HG03342 (cell line): ENCODE measurements around the gene TPCN2.
"Not testable (repeated sequence)": the region's sequence is repeated elsewhere in the genome, so short reads cannot be mapped to it uniquely, and the experiment has no call there.

ENCODE experiments used
- ATAC-seq: cut with Tn5 transposase; IDR thresholded peaks from one replicate; pipeline ENCODE4 v1.9.1; 2021; ENCODE audit warnings: mild to moderate bottlenecking, moderate library complexity; ENCODE audit not compliant: unreplicated experiment

Gene TPCN2

DNA sequence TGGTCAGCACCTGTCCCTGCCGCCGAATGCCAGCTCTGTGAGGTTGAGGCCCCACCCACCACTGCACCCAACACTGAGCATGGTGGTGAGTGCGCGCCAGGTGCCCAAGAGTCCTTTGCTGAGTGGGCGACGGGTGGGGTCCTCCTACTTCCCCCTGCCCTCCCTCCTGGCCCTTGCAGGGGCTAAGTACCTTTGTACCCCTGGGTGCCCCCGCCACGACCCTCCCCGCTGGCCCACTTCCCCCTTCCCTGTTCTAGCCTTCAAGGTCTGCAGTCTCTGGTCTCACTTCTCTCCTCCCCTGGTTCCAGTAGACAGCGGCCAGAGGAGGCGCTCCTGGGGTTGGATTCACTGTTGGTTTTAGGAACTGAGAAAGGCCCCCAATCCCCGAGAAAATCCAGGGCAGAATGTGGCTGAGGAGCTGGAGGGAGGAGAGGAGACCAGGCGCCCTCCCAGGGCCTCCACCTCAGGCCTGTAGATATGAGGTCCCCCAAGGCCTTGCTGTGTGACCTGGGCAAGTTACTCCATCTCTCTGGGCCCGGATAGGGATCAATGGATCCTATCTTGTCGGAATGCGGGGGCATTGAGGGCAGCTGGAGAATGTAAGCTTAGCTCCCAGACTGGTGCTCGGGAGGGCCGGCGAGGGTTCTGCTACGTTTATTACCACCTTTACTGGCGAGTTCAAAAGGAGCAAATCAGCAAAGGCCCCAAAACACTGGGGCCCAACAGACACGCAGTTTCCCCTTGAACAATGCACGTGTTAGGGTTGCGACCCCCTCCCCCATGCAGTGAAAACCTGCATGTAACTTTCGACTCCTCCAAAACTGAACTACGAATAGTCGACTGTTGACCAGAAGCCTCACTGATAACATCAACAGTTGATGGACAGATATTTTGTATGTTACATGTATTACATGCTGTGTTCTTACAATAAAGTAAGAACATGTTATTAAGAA, 75.1 kb downstream of the TPCN2 start:
- ATAC-seq: no peak

GRCh38 chr11:69125861-69126260, 77.1 kb downstream of the TPCN2 start:
- ATAC-seq: no peak

- no peak for ATAC-seq
Observed at GRCh38 chr11:69126286-69126685, 77.6 kb downstream of the TPCN2 start.

DNA sequence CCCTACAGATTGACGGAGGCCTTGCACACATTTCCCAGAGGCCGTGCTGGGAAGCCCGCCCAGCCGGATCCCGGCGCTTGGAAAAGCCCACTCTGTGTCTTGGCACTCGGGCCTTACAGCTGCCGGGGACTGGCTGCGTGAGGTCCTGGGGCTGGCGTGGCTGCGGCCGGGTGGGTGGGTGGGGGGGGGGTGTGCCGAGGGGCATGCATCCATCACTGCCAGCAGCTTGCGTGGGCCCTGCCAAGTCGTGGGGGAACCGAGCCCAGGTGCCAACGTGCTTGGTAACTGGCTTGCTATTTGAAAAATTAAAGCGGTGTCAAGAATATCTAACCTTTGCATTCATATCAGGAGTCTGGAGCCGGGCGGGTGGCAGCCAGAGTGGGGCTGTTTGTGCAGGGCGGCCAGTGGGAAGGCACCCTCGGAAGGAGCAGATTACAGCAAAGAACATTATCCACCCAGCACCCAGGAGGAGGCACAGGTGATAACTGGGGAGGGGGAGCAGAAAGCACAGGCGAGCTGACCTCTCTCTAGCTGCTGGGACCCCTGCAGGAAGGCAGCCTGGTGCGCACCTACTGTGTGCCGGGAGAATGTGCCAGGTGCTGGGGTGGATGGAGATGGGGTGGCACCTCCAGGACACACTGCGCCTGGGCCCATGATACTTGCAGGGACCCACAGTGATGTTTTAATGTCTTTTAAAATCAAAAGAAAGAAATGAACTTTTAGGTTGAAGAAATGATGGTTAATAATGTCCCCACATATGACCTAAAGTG, 78.5 kb downstream of the TPCN2 start:
- ATAC-seq: no peak

GRCh38 chr11:69127884-69128283, 79.2 kb downstream of the TPCN2 start:
- no peak for ATAC-seq

- ATAC-seq: no peak
Observed at GRCh38 chr11:69129053-69129452, 80.3 kb downstream of the TPCN2 start.

DNA sequence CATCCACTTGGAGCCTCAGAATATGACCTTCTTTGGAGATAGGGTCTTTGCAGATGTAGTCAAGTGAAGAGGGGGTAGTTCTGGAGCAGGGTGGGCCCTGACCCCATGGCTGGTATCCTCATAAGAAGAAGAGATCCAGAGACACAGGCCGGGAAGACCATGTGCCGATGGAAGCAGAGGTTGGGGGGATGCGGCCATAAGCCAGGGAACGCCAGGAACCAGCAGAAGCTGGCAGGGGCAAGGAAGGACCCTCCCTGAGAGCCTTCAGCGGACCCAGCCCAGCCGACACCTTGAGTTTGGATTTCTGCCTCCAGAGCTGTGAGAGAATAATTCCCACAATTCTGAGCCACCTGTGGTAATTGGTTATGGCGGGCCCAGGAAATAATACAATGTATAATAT, 80.9 kb downstream of the TPCN2 start:
- no peak for ATAC-seq

DNA sequence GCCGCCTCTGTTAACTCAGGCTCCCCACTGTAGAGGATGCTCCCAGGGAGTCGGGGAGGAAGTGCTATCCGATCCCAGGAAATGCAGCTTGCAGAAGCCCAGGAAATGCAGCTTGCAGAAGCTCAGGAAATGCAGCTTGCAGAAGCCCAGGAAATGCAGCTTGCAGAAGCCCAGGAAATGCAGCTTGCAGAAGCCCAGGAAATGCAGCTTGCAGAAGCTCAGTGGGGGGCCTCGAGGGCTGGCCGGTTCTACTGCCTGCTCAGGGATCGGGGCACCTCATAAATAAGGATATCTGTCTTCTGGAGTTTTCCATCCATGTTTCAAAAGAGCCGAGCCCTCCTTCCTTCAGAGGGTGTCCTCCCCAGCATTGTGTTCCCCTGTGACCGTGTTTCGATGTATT, 81.9 kb downstream of the TPCN2 start:
- ATAC-seq: no peak

DNA sequence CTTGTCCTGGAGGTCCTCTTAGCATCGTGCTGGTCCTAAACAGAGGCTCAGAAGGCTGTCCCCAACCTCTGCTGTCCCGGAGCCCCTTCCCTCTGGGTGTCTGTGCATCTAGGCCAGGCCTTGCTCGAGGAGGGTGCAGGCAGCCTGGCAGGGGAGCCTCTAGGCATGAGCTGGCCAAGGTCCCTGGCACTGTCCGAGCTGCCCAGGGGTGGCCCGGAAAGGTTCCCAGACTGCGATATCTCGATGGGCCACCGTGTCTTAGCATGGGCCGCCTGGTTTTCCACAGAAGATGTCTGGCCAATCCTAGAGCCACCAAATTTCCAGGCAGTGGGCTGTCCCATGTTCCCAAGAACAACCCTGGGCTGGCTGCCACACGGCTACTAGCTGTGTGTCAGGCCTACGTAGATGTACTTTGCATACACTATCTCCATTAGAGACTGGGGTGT, 82.4 kb downstream of the TPCN2 start:
- no peak for ATAC-seq

DNA sequence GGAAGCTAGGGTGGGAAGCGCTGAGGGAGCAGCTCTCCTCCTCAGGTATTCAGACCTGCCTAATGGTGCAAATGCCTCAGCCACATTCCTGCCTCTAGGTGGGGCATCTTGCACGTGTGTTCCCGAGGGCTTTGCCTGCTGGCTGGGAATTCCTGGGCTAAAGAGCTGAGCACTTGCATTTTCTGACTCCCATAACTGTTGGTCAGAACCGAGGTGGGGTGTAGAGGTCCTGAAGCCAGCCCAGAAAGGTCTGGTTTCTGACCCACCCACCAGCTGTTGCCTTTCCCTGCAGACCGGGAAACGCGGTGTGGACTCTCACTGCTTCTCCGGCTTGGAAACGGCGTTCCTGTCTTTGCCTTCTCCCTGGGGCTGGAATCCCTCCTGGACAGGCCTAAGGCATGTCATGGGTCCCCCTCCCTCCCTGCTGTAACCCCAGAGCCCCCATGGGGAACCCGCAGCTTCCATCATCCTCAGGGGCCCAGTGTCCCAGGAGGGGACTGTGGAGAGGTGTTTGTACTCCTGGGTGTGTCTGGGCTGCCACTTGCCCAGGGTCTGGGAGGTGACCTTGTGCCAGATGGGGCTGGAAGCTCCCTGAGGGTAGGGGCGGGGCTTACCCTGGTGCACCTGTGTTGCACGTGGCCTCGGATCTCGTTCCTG, 83.0 kb downstream of the TPCN2 start:
- ATAC-seq: no peak

DNA sequence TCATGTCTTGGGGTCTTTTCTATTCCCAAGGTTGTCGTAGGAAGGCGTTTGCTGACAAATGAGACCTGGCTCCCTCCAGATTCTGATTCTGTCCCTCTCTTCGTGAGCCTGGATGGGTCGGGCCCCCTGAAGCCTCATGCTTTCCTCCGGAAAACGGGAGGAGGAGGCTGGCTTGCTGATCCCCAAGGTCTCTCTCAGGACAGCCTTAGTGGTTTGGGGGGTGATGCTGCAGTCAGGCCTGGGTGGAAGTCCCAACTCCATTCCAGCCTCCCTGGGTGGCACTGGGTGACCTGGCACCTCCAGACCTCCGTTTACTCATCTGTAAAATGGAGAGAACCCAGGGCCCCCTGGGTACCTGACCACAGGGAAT, 83.6 kb downstream of the TPCN2 start:
- ATAC-seq: no peak

GRCh38 chr11:69133251-69133650, 84.5 kb downstream of the TPCN2 start:
- ATAC-seq: no peak

DNA sequence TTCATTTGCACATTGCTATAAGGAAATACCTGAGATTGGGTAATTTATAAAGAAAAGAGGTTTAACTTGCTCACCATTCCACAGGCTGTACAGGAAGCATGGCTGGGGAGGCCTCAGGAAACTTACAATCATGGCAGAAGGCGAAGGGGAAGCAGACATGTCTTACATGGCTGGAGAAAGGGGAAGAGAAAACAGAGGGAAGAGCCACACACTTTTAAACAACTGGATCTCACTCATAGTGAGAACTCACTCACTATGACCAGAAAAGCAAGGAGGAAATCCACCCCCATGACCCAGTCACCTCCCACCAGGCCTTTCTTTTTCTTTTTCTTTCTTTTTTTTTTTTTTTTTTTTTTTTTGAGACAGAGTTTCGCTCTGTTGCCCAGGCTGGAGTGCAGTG, 85.5 kb downstream of the TPCN2 start:
- ATAC-seq: not testable (repeated sequence)

GRCh38 chr11:69134957-69135356, 86.2 kb downstream of the TPCN2 start:
- ATAC-seq: no peak

DNA sequence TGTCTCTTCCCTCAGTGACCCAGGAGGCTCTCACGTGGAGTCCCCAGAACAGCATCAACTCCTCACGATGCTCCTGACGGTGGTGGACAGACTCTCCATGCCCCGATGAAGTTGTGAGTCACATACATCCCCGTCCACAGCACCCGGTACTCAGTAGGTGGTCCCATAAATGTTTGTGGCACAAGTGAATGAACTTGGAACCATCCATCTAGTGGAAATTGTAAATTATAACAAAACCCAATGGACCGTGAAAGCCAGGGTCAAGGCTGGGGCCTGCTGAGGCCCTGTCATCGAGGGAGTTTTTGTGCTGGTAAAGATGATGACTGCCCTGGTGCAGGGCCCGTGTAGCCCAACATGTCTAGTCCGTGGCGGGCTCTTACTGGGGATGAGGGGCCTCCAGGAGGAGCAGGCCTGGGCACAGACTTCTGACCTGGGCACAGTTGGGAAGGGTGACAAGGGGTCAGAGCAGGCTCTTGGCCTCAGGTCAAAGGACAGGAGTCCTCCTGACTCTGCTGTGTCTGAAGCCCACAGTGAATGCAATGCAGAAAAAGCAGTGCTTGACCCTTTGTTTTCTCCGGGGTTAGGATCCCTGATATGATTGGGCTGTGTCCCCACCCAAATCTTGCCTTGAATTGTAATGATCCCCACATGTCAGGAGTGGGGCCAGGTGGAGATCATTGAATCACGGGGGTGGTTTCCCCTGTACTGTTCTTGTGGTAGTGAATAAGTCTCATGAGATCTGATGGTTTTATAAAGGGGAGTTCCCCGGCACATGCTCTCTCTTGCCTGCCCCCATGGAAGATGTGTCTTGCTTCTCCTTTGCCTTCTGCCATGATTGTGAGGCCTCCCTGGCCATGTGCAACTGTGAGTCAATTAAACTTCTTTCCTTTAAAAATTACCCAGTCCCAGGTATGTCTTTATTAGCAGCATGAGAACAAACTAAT, 87.0 kb downstream of the TPCN2 start:
- ATAC-seq: no peak

GRCh38 chr11:69136471-69136870, 87.7 kb downstream of the TPCN2 start:
- ATAC-seq: no peak

DNA sequence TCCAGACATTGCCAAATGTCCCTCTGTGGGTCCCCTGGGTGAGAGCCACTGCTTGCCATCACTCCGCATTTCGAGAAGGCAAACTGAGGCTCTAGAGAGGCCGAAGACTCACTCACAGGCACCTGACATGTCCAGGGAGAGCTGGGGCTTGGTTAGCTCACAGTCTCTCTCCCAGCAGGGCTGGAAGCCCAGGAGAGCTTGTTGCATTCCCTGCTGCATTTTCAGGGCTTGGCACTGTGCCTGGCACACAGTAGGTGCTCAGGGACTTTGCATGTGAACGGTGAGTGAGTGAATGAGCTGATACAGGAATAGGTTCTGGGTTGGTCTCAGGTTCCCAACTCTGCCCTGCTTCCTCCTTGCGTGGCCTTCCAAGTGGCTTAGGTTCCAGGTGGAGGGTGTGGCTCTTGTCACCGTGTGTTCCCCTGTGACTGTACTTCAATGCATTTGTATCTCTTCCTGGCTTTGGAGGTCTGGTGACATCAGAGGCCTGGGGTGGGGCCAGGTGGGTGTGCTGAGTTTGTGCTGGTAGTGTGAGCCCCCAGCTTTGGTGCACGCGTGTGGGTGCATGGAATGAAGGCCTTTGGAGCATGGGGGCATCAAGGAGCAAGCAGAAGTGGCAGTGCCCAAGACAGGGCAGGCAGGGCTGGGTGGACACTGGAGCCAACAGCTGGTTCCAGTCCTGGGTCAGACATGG, 88.6 kb downstream of the TPCN2 start:
- ATAC-seq: no peak

DNA sequence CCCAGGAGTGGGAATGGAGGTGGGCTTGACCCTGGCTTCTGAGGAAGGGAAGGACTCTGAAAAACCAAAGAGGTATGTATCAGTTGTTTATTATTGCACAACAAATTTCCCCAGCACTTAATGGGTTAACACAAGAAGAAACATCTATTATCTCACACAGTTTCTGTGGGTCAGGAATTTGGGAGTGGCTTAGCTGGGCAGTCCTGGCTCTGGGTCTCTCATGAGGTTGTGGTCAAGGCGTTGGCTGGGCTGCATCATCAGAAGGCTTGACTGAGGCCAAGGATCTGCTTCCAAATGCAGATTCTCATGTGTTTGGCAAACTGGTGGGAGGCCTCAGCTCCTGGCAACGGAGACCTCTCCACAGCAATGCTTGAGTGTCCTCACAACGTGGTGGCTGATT, 89.5 kb downstream of the TPCN2 start:
- no peak for ATAC-seq

GRCh38 chr11:69140161-69140560, 91.4 kb downstream of the TPCN2 start:
- ATAC-seq: not testable (repeated sequence)

- ATAC-seq: no peak
Observed at GRCh38 chr11:69140635-69141034, 91.9 kb downstream of the TPCN2 start.
